SJCRH30 (cell line): ENCODE results near the gene GAB2. TPM values are rescaled to one million over a fixed set of nuclear protein-coding genes. Genes with fewer than 3 reads are reported as not detected.

Experiments used
- DNase-seq, 2 experiments: peaks; one replicate each; pipeline ENCODE4 v3.0.0-alpha.2; 2015 to 2020
- H3K27ac ChIP-seq: fragments of 250-450 bp; sonication (Bioruptor Pico); 2 replicates; pipeline ENCODE4 v1.5.1; 2020; ENCODE audit warnings: mild to moderate bottlenecking, moderate library complexity
- H3K27me3 ChIP-seq: fragments of 250-450 bp; sonication (Bioruptor Pico); 2 replicates; pipeline ENCODE4 v1.5.1; 2020; ENCODE audit warnings: mild to moderate bottlenecking, moderate library complexity
- H3K36me3 ChIP-seq: fragments of 250-450 bp; sonication (Bioruptor Pico); 2 replicates; pipeline ENCODE4 v1.5.1; 2020; ENCODE audit warnings: mild to moderate bottlenecking, moderate library complexity
- H3K4me1 ChIP-seq: fragments of 250-450 bp; sonication (Bioruptor Pico); 2 replicates; pipeline ENCODE4 v1.5.1; 2020; ENCODE audit warnings: mild to moderate bottlenecking, moderate library complexity
- H3K4me3 ChIP-seq: fragments of 250-450 bp; sonication (Bioruptor Pico); 2 replicates; pipeline ENCODE4 v1.5.1; 2020; ENCODE audit warnings: mild to moderate bottlenecking, moderate library complexity
- H3K9me3 ChIP-seq: fragments of 250-450 bp; sonication (Bioruptor Pico); replicated peaks from 2 replicates; pipeline ENCODE4 v1.5.1; 2020; ENCODE audit warnings: mild to moderate bottlenecking, moderate library complexity
- total RNA-seq: library from RNA; depleted of rRNA; stranded (reverse); fragments of >200 nt; shearing (Covaris generic); gene quantifications from 2 replicates; pipeline ENCODE4 v1.2.3, GENCODE V29; 2014

Gene GAB2
- total RNA-seq, 1 experiment from 2014 or later: 5.6 TPM

DNA sequence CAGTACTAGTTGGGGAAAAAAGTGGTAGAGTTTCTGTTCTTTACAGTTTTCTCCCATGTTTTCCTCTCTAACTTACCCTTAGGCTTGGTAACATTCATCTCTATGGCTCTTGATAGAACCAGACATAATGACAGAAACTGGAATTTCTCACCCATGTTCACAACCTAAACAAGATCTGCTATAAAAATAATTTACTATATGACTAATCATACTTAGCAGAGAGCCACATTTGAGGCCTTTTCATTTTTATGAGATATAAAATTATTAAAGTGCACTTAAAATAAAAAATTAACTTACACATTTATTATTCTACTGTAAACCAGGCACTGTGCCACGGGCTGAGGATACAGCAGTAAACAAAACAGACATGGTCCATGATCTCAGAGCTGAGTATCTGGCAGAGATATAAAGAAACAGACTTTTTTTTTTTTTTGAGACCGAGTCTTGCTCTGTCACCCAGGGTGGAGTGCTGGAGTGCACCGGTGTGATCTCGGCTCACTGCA, 98.1 kb downstream of the GAB2 start:
- no peaks in the 10 kb centered on the region for H3K27me3 ChIP-seq
- H3K4me3 ChIP-seq: no peak overlapping the region
- H3K27ac ChIP-seq: no peak overlapping the region
- no peak for DNase-seq
- H3K4me1 ChIP-seq: peaks cover 8% of the 10 kb centered on the region; the same call in 1 of the 2 replicates
- no peaks in the 10 kb centered on the region for H3K36me3 ChIP-seq
- no peaks in the 10 kb centered on the region for H3K9me3 ChIP-seq

GRCh38 chr11:78318321-78319114, 99.1 kb downstream of the GAB2 start:
- DNase-seq: peak; percentile 47 to 61
- Histone ChIP-seq H3K4me3 (peak overlapping the region; percentile 36), H3K27ac (peak overlapping the region; percentile 52), H3K9me3 (no peaks in the 10 kb centered on the region), H3K4me1 (peaks cover 8% of the 10 kb centered on the region; the same call in 1 of the 2 replicates), H3K27me3 (no peaks in the 10 kb centered on the region), H3K36me3 (no peaks in the 10 kb centered on the region)

GRCh38 chr11:78315724-78316123, 101.9 kb downstream of the GAB2 start:
- Histone ChIP-seq H3K4me1 (peaks cover 8% of the 10 kb centered on the region; the same call in 1 of the 2 replicates), H3K9me3 (no peaks in the 10 kb centered on the region), H3K4me3 (no peak overlapping the region), H3K36me3 (no peaks in the 10 kb centered on the region), H3K27me3 (no peaks in the 10 kb centered on the region), H3K27ac (no peak overlapping the region)
- no peak for DNase-seq

- Histone ChIP-seq H3K9me3 (no peaks in the 10 kb centered on the region), H3K4me1 (peaks cover 8% of the 10 kb centered on the region; the same call in 1 of the 2 replicates), H3K27ac (no peak overlapping the region), H3K4me3 (no peak overlapping the region), H3K36me3 (no peaks in the 10 kb centered on the region), H3K27me3 (no peaks in the 10 kb centered on the region)
- DNase-seq: no peak
Measured at GRCh38 chr11:78314762-78315161, 102.9 kb downstream of the GAB2 start.

DNA sequence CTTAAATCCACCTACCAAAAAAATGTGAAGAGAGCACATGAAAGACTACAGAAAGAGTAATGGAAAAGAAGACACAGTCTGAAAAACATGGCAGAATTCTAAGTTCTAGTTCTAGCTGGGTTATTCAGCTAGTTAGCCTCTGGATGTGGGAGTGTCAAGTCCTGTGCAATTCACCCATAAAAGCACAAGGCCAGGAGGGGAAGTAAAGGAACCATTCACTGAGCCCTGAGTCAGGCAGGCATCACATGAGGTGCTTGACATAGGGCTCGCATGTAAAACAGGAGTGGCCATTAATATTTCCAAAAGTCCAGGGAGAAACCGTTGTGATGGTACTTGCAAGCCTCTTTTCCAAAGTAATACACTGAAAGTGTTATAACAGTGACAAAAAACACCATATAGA, 103.7 kb downstream of the GAB2 start:
- Histone ChIP-seq H3K9me3 (no peaks in the 10 kb centered on the region), H3K4me1 (peaks cover 4% of the 10 kb centered on the region; the same call in 1 of the 2 replicates), H3K36me3 (no peaks in the 10 kb centered on the region), H3K27ac (no peak overlapping the region), H3K27me3 (no peaks in the 10 kb centered on the region), H3K4me3 (no peak overlapping the region)
- DNase-seq: no peak

GRCh38 chr11:78313181-78313795, 104.3 kb downstream of the GAB2 start:
- H3K27ac ChIP-seq: no peak overlapping the region

GRCh38 chr11:78312712-78313111, 104.9 kb downstream of the GAB2 start:
- Histone ChIP-seq H3K27me3 (no peaks in the 10 kb centered on the region), H3K27ac (no peak overlapping the region), H3K36me3 (no peaks in the 10 kb centered on the region), H3K4me3 (no peak overlapping the region), H3K9me3 (no peaks in the 10 kb centered on the region), H3K4me1 (no peaks in the 10 kb centered on the region)
- DNase-seq: no peak

More at GRCh38 chr11:78313181-78313795, 104.3 kb downstream of the GAB2 start:
- no peaks in the 10 kb centered on the region for H3K36me3 ChIP-seq
- DNase-seq: no peak
- H3K27me3 ChIP-seq: no peaks in the 10 kb centered on the region
- H3K4me3 ChIP-seq: no peak overlapping the region
- no peaks in the 10 kb centered on the region for H3K9me3 ChIP-seq
- H3K4me1 ChIP-seq: peaks cover 3% of the 10 kb centered on the region; the same call in 1 of the 2 replicates

DNA sequence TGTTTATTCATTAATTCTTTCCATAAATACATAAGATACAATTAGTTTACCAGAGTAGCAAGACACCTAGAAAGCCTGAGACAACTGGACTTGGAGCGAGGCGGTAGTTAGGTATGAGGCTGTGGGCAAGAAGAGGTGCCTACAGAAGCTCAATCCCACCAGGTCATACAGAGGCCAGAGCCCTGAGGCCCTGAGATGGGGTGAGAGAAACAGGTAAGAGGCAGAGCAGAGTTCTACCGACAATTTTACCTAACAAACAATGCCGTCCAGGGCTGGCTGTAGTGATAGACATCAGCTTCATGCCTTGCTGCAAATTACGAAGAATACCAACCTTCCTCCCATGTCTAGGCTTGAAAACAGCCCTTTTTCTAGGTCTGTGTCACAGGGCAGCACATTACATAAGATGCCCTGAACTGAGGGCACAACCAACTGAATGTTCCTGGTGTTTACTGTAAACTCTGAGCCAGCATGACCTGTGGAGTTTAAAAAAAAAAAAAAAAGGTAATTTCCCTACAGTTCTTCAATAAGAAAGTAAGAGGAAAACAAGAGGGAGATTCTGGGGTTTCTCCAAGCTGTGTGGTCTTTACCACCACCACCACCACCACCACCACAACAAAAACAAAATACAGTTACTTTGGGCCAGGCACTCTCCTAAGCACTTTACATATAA, 105.8 kb downstream of the GAB2 start:
- Histone ChIP-seq H3K4me1 (no peaks in the 10 kb centered on the region), H3K4me3 (no peak overlapping the region), H3K9me3 (no peaks in the 10 kb centered on the region), H3K27me3 (no peaks in the 10 kb centered on the region), H3K27ac (no peak overlapping the region), H3K36me3 (no peaks in the 10 kb centered on the region)
- DNase-seq: no peak

- Histone ChIP-seq H3K27me3 (no peaks in the 10 kb centered on the region), H3K27ac (no peak overlapping the region), H3K9me3 (no peaks in the 10 kb centered on the region), H3K4me3 (no peak overlapping the region), H3K36me3 (no peaks in the 10 kb centered on the region), H3K4me1 (no peaks in the 10 kb centered on the region)
- DNase-seq: no peak
Measured at GRCh38 chr11:78310500-78310909, 107.1 kb downstream of the GAB2 start.

DNA sequence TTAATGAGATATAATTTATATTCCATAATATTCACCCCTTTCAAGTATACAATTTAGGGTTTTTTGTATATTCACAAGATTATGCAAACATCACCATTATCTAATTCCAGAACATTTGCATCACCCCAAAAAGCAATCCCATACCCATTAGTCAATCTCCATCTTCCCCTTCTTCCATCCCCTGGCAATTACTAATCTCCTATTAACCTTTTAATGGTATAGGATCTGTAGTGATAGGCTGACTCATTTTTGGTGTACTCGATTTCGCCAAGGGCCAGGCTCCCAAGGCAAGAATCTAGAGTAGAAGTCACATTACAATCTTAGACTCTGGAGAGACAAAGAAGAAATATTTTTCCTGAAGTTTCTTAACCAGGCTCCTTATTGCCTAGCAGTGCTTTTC, 113.4 kb downstream of the GAB2 start:
- Histone ChIP-seq H3K4me3 (no peak overlapping the region), H3K9me3 (0 out of 2 replicates have a peak, but pooled peaks cover 5% of the 10 kb centered on the region), H3K27me3 (no peaks in the 10 kb centered on the region), H3K36me3 (no peaks in the 10 kb centered on the region), H3K4me1 (no peaks in the 10 kb centered on the region), H3K27ac (no peak overlapping the region)
- DNase-seq: no peak

GRCh38 chr11:78300108-78300839, 117.3 kb downstream of the GAB2 start:
- 0 out of 2 replicates have a peak, but pooled peaks cover 5% of the 10 kb centered on the region for H3K9me3 ChIP-seq
- no peak overlapping the region for H3K4me3 ChIP-seq
- H3K27me3 ChIP-seq: no peaks in the 10 kb centered on the region
- no peaks in the 10 kb centered on the region; the same call in 1 of the 2 replicates for H3K4me1 ChIP-seq
- no peaks in the 10 kb centered on the region for H3K36me3 ChIP-seq
- no peak for DNase-seq
- no peak overlapping the region for H3K27ac ChIP-seq

GRCh38 chr11:78299000-78299710, 118.5 kb downstream of the GAB2 start:
- no peak for DNase-seq
- no peak overlapping the region for H3K4me3 ChIP-seq
- H3K9me3 ChIP-seq: 0 out of 2 replicates have a peak, but pooled peaks cover 5% of the 10 kb centered on the region
- H3K27me3 ChIP-seq: no peaks in the 10 kb centered on the region
- H3K27ac ChIP-seq: no peak overlapping the region
- H3K36me3 ChIP-seq: no peaks in the 10 kb centered on the region
- H3K4me1 ChIP-seq: no peaks in the 10 kb centered on the region; the same call in 1 of the 2 replicates

GRCh38 chr11:78298291-78298771, 119.3 kb downstream of the GAB2 start:
- DNase-seq: no peak

More at GRCh38 chr11:78298291-78298771, 119.3 kb downstream of the GAB2 start:
- Histone ChIP-seq H3K36me3 (no peaks in the 10 kb centered on the region), H3K27me3 (no peaks in the 10 kb centered on the region), H3K27ac (no peak overlapping the region), H3K9me3 (0 out of 2 replicates have a peak, but pooled peaks cover 5% of the 10 kb centered on the region), H3K4me1 (no peaks in the 10 kb centered on the region; the same call in 1 of the 2 replicates), H3K4me3 (no peak overlapping the region)
